Fibroblast of skin of right quadriceps (primary cell): ENCODE results near the gene YES1.
A peak's percentile ranks its signal among the peaks of the same experiment; 100 is the strongest.
"Not testable (repeated sequence)": the region's sequence is repeated elsewhere in the genome, so short reads cannot be mapped to it uniquely, and the experiment has no call there.

Experiments used
- DNase-seq: peaks from one replicate; pipeline ENCODE4 v3.0.0-alpha.2; 2013

YES1 gene

DNA sequence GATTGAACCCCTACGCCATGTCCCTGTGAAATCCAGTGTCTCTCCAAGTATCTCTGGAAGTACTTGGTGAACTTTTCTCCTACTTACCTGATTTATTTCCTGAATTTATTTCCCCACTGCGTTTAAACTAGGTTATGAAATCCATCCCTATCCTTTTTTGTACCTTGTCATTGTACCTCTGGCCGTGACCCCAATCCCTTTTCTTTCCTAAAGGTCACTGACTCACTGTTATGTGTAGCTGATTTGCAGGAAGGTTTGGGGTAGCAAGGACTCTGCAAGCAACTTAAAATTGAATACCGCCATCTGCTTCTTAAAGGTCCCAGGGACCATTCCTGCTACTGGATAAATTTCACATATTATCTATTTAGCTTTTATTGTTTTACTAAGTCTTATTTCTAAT lies 95.0 kb downstream of the YES1 start:
- no peak for DNase-seq

DNA sequence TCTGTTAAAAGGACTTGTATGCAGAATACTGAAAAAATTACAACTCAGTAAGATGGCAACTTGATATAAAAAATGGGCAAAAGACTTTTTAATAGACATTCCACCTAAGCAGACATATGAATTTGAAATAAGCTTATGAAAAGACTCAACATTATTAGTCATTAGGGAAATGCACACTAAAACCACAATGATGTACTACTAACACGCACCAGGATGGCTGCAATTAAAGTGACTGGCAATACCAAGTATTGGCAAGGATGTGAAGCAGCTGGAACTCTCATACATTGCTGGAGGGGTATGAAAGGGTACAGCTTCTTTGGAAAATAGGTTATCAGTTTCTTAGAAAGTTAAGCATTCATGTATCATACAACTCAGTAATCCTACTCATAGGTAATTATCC lies 96.4 kb downstream of the YES1 start:
- DNase-seq, result peak; percentile 69

DNA sequence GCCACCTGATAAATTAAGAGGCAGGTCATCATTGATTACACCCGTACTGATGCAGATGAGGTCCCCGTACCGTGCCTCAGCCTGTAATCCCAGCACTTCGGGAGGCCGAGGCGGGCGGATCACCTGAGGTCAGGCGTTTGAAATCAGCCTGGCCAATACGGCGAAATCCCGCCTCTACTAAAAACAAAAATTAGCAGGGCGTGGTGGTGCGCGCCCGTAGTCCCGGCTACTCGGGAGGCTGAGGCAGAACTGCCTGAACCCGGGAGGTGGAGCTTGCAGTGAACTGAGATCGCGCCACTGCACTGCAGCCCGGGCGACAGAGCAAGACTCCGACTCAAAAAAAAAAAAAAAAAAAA lies 98.9 kb downstream of the YES1 start:
- DNase-seq, result no peak

DNA sequence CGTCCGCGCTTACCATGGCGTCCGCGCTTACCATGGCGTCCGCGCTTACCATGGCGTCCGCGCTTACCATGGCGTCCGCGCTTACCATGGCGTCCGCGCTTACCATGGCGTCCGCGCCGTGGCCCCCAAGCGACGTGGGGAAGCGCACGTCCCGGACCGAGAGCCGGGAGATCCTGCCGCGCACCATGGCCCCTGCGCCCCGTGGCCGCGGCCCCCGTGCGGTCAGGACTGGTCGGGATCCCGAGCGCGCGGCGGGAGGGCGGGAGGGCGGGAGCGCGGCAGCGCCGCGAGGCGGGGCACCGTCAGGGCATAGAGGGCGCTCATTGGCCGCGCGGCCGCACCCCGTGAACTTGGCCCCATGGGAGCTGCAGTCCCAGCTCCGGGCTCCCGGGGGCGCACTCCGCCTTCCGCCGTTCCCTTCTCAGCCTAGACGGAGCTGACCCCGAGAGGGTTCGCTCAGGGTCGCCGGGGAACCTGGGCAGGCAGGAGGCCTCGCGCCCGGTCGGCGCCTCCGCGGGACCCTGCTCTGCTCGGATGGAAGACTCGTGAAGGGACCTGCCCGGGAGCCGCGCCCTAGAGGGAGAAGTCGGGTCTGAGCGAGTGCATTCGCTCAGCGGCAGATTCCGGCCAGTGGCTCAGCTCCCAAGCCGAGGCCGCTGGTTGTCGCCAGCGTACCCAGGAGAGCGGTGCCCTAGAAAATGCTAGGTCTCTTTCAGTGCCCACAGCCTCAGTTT lies 99.5 kb downstream of the YES1 start, which contains the start of gene ENOSF1:
Gene ENOSF1, minus strand, starts transcription at position 230 of the 734 bp plus-strand sequence. Its CDS starts 43 bp downstream, at position 187.
- DNase-seq, result peak; percentile 82

DNA sequence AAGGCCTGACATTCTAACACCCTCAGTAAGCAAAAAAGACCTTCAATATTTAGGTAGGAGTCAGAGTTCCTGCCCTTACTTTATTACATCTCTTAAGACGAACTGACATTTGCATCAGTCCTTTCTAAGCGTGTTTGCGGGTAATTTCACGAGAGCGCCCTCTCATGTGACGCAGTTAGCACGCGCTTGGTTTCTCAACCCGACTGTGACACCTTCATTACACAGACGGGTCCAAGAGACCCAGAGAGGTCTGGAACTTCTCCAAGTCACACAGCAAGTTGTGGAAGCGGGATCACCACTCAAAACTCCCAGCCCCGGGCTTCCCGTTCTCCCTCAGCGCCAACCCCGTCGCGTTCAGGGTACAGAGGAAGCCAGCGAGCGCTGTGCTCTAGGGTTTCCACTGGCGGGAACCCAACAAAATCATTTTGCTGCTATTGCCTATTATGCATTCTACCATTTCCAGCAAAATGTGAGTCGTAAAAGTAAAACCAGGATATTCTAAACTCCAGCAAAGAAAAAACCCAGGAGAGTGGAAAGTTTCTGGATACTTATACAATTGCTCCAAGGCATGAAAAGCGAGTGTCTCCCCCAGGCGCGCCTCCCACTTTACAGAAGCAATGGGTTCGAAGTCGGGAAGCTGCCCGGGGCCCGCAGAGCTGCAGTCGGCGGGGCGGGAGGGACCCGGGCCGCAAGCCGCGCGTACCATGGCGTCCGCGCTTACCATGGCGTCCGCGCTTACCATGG lies 100.2 kb downstream of the YES1 start:
- peak; percentile 86 for DNase-seq

DNA sequence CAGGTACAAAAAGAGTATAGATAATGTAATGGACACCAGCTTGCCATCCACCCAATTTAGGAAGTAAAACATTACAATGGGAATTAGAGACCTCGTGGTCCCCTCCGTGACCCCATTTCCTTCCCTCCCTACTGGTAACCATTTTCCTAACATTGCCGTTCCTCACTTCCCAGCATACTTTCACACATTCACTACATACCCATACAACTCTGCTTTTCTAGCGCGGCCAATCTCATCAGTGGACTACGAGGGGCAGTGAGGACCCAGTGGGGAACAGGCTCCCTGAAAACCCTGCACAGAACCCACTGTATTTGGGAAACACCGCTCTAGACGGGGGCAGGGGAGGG lies 100.8 kb downstream of the YES1 start:
- no peak for DNase-seq

DNA sequence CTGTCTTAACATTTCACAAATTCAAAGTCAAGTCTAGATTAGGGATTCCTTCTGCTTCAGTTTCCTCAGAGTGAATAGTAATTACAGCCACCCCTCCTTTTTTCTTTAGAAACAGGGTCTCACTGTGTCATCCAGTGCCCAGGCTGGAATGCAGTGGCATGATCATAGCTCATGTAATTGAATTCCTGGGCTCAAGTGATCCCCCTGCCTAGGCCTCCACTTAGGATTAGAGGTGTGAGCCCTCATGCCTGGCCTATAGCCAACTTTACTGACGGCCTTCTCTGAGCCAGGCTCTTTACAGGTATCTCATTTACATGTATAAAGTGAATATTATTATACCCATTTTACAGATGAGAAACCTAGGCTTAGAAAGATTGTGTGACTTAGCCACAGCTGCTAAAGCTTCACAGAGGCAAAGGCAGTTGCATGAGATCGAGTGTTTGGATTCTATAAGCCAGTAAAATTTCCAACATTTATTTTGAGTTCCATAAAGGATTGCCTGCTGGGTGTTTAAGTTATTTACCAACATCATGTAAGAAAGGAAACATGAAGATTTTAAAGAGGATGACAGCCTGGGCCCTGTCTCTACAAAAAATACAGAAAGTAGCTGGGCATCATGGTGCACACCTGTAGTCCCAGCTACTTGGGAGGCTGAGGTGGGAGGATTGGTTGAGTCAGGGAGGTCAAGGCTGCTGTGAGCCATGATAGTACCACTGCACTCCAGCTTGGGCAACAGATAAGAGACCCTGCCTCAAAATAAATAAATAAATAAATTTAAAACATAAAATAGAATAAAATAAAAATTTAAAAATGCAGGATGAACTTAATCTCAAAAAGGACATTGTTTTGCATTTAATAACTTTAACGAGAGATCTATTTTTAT lies 101.4 kb downstream of the YES1 start:
- DNase-seq, result no peak

DNA sequence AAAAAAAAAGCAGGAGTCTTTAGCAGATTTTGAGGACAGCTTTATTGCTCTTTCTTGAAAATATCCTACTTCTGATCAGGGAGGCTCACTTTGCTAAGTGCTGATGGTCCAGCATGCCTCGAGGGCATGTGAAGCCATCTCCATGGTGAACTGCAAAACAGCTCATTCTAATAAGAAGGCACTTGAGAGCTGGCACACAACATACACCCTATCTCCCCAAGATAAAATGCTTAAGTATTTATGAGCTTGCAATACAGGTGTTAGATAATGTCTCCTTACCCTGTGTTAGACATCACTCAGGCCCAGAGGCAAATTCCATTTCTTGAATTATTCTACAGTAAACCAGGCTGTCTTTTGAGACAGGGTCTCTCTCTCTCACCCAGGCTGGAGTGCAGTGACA lies 102.3 kb downstream of the YES1 start:
- no peak for DNase-seq

DNA sequence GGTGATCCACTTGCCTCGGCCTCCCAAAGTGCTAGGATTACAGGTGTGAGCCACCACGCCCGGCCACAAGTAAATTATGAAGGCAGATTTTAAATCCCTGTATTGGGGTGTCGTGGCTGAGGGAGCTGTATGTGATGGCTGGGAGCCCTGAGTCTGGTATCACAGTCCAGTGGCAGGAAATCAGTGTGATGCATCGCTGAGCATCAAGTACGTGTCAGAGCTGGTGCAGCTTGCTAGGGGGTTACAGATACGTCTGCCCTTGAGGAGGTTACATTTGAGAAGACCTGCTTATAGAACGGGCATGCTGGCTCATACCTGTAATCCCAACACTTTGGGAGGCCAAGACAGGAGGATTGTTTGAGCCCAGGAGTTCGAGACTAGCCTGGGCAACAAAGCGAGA lies 103.9 kb downstream of the YES1 start:
- DNase-seq, result no peak

DNA sequence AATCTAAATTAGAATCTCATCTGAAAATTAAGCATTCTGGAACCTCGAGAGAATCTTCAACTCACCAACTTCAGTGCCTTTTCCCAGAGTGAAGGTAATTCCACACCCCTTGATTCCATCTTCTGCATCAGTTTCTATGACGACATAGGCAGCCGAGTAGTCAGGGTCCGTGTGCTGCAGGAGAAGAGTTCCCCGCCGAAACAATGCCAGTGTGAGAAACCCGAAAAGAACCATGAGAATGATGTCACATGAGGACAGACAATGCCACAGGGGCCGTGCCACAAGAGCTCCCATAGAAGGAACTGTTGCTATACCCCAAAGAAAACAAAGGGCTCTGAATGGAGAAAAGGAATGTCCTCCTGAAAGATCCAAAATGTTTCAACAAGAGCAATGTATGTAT lies 105.6 kb downstream of the YES1 start:
- DNase-seq, result no peak

DNA sequence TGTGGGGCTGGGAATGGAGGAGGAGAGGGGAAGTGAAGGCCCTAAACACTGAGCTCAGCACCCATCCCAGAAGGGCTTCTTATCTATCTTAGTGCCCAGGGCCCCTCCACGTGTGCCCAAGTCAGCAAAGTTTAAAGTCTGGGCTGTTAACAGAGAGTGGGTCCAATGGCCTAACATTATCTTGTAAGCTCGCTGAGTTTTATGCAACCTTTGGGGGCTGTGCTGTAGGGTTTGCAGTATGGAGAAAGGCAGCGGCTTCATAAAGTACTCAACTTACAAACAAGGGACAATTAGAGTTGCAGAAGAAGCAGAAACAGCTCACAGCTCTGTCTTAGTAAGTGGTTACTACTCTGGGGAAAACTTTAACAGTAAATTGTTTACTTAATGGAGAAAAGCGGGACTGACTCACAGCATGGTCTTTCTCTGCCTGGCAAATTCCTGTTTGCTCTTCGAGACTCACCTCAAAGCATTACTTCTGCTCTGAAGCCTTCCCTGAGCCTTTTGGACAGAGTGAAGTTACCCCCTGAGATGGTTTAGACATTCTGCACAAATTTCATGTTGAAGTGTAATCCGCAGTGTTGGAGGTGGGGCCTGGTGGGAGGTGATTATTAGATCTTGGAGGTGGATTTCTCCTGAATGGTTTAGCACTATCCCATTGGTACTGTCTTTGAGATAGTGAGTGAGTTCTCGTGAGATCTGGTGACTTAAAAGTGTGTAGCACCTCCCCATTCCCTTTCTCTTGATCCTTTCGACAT lies 108.7 kb downstream of the YES1 start:
- peak; percentile 83 for DNase-seq

DNA sequence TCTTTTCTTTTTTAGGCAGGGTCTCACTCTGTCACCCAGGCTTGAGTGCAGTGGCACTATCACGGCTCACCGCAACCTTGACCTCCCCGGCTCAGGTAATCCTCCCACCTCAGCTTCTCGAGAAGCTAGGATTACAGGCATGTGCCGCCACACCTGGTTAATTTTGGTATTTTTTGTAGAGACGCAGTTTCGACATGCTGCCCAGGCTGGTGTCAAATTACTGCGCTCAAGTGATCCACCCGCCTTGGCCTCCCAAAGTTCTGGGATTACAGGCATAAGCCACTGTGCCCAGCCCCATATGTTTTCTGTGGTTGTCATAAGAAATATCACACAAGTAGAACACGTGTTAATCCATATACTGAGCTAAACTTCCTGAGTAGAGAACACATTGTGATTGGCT lies 114.2 kb downstream of the YES1 start:
- DNase-seq, result peak; percentile 10

DNA sequence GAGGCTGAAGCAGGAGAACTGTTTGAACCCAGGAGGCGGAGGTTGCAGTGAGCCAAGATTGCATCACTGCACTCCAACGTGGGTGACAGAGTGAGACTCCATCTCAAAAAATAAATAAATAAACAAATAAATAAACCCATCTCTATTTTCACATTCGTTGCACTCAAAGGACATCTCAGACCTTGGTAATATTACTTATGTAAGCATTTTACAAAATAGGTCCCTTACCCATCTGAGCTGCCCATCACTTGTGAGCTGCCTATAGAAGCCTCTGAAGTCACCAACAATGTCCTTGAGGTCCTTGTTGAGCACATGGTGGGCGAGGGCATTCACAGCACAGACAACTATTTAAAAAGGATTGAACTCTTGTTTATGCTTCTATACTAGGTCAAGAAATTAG lies 115.0 kb downstream of the YES1 start:
- DNase-seq, result no peak

DNA sequence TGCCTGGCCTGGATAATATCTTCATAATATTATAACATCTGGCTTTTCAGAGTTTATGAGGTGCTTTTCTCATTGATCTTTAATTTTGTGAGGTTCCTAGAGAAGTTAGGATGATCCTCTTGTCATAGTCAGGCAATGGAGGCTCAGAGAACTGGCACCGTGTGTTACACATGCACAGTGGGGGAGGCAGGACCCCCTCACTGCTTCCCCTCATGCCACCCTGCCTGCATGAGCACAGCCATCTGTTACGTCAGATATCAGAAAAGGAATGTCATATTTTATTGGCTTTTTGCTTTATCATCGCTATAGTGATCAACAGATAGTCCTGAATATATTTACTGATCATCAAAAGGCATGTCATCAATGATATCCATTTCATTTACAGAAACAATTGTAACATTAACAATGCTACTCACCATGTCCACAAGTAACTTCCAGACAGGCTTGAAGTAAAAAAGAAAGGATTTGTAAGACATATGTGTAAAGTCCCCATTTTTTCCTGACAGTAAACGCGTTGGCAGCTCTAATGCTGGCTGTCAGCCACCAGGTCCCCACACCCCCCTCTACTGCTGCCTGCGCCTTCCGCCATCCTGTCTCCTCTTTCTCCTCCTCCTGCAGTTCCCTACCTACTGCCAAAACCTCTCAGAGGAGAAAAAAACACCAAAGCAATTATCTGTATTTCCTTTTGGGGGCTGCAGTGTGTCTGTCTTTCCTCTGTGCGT lies 118.4 kb downstream of the YES1 start:
- no peak for DNase-seq

DNA sequence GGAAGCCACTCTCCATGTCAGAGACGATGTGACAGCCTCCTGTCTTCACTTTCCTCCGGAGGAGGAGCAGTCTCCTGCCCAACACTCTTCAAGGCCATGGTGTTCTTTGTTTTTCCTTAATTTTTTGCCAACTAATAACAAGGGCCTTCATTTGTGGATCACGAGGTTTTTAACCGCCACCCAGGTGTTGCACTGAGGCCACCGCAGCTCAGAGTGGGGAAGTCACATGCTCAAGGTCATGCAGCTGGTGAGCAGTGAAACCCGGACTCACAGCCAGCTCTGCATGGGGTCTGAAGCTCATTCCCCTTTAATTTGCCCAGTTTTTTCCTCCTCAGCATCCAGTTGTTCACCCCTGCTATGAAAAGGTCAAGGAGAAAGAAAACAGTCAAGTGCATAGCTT lies 119.2 kb downstream of the YES1 start:
- no peak for DNase-seq

DNA sequence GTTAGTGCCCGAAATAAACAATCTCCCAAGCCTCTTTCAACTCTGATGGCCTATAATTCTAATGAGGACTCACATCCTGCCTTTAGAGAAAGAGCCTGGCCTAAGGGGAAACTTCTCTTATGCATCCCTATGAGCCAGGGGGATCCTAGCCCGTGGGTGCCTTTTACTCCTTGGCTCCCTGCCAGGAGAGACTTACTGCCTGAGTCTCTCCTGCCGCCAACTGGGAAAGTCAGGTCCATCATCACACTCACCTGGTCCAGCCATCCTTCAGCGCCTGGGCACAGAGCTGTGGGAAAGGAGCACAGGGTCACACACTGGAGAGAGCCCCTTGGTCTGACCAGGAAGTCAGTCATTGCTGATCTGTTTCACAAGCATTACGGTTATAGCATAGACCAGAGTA lies 123.7 kb downstream of the YES1 start:
- DNase-seq, result no peak

DNA sequence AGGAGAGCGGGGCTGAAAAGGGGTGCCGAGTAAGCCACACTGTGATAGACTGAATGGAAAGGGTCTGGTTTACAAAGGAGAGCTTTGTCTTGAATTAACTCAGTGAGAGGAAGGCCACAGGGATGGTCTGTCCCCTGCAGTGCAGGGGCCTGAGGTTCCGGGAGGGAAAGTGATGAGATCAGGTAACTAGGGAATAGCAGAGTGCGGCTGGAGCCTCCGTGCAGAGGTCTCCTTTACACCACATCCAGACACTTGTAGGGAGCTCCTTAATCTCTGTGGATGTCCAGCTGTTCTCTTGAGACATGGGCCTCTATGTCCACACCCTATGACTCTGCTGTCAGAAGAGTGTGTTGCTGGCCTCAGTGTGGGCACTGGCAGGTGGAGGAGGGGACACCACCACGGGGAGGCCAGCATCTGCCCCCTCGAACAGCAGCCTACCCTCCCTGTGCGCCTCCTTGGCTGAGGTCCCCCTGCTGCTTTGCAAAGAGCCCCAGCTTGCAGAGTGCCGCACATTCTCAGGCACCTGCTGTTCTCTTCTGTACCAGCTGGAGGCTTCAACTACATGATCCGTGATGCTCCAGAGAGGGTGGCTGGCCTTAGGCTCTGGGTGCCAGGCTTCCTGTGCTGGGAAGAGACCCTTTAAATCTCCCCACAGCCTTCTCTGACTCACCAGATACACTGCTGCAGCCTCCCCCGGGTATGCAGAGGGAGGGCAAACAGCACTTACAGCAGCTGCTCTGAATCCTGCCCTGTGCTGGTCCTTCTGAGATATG lies 125.5 kb downstream of the YES1 start:
- peak; percentile 14 for DNase-seq

DNA sequence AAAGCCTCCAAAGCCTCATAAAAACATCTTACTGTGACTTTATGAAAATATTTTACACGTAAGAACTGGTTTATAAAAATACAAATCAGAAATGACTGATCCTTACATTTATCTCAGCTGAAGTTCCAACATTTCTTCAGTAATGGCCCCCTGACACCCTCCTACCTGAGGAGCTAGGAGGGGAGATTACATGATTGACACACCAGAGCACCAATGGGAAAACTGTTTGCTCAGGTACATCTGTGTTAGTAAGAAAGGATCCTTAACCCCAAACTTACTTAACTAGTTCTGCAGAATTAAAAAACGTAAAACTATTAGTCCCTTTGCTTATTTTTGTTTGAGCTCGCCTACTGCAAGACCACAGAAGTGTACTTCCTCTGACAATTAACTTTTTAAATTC lies 126.6 kb downstream of the YES1 start:
- DNase-seq, result no peak

DNA sequence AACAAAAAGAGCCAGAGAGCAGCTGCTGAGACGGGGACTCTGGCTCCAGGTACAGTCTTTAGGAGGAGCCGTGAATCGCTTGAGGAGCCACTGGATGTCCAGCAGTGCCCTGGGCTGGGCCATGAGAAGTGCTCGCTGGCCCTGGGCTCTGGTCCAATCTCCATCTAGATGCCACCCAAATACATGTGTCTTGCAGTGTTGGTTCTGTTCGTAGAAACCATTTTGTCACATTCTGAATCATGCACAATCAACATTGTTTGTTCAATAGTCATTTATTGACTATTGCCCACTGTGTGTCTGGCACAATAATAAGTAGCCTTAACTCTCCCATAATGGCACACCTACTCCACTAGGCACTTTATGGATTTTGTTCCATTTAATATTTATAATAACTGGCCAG lies 128.5 kb downstream of the YES1 start:
- DNase-seq, result no peak

DNA sequence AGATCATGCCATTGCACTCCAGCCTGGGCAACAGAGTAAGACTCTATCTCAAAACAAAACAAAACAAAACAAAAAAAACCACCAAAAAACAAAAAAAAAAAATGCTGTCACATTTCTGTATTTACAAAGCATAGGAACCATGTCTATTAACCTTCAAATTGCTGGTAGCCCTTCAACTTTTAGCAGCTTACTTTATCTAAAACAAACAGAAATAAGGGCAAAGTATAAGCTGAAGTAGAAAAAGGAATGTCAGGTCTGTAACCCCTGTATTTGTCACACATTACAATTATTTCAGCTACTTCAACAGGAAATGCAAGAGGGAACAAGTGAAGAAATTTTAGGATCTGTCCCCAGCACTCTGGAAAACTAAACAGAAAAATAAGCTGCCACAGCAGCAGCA lies 129.2 kb downstream of the YES1 start:
- no peak for DNase-seq

DNA sequence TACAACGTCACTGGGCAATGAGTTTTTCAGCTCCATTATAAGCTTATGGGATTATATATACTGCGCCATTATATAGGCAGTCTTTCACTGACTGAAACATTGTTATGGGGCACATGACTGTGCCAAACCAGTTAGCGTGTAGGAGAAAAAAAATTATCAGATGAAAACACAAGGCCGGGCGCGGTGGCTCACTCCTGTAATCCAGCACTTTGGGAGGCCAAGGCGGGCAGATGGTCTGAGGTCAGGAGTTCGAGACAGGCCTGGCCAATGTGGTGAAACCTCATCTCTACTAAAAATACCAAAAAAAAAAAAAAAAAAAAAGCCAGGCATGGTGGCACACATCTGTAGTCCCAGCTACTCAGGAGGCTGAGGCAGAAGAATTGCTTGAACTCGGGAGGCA lies 129.6 kb downstream of the YES1 start:
- DNase-seq, result not testable (repeated sequence)

DNA sequence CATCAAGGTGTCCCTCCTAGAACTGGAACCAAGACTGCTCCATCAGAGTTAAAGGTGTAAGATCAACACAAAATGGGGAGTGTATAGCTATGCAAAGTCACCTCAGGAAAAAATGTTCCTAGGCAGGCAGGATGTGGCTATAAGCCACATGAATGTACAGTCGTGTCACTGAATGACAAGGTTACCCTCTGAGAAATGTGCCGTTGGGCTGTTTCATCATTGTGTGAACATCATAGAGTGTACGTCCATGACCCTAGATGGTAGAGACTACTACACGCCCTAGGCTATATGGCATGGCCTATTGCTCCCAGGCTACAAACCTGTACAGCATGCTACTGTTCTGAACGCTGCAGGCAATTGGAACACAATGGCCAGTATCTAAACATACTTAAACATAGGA lies 130.1 kb downstream of the YES1 start:
- DNase-seq, result no peak
